GM12878 (cell line): Measurements from ENCODE around the gene USP21.

ENCODE experiments used
- BCLAF1 ChIP-seq: fragments of 450-650 bp; IDR thresholded peaks from 2 replicates; pipeline ENCODE4 v1.6.1; 2017; ENCODE audit warnings: antibody characterized with exemption, mild to moderate bottlenecking, moderate library complexity
- NR2C1 ChIP-seq: fragments of 450-650 bp; IDR thresholded peaks from 2 replicates; pipeline ENCODE4 v1.6.1; 2017; ENCODE audit warnings: antibody characterized with exemption, mild to moderate bottlenecking, moderate library complexity
- REST ChIP-seq: IDR thresholded peaks from 2 replicates; pipeline ENCODE4 v1.6.1; 2012; ENCODE audit warnings: mild to moderate bottlenecking, low read depth, low read length

DNA sequence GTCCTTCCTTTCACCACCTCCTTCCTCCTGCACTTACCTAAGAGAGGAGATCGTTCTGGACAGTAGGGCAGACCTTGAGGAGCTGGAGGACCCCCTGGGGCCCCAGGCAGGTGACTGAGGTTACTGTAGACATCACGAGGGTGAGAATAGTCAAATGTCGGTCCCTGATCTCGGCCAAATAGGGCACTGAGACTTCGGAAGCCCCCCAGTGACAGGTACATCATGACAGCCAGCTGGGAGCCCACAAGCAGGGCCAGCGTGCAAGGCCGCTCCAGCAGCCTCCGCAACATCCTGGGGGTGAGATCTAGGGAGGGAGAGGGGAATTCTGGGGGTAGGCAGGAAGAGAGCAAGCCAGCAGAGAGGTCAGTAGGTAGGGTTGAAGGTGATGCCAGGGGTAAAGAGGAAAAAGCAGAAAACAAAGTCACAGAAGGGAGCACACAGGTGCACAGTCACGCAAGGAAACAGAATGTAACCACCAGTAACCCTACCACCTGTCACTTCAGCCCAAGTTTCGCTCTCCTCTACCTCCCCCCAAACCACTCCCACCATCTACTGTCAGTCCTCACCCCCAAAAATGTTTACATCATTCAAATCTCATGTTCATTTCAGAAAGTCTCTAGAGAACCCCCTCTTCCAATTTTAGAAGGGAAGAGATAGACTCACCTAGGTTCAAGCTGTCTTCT lies 16.6 kb downstream of the USP21 start:
- TF ChIP-seq BCLAF1 (no peak), NR2C1 (no peak), REST (no peak)
